SK-N-SH (cell line): ENCODE measurements around the gene OR52E6. TPM values are rescaled to one million over a fixed set of nuclear protein-coding genes. Genes with fewer than 3 reads are reported as not detected.

Source experiments
- CTCF ChIA-PET: fragments of 300-600, 350-600 bp; formaldehyde crosslinking; extraction: SDS; loops from one replicate; lab custom pipeline; 2021; lab: Yijun Ruan, JAX
- POLR2A ChIA-PET: fragments of 350-600 bp; sonication (Branson Sonifier 250); formaldehyde crosslinking; extraction: SDS; loops from one replicate; lab custom pipeline; 2020; ENCODE audit warnings: antibody characterized with exemption, inconsistent platforms; lab: Yijun Ruan, JAX
- DNase-seq: peaks from one replicate; pipeline ENCODE4 v3.0.0; 2012
- H2AFZ ChIP-seq: fragments of 200-600 bp; sonication (generic); 2 replicates; pipeline ENCODE4 v1.8.1; 2016; ENCODE audit warnings: antibody characterized with exemption, mild to moderate bottlenecking, low read depth
- H3F3A ChIP-seq: fragments of 200-600 bp; sonication (generic); replicated peaks from 2 replicates; pipeline ENCODE3; 2016; ENCODE audit warnings: antibody characterized with exemption, mild to moderate bottlenecking; ENCODE audit not compliant: insufficient read depth
- H3K27ac ChIP-seq, 2 experiments: fragments of 200-500 bp in 1 of 2; fragments of 200-600 bp in 1 of 2; sonication (Bioruptor generic) in 1 of 2; sonication (generic), shearing (Covaris generic) in 1 of 2; 2 replicates each; pipeline versions ENCODE4 v1.5.1 to v1.6.1; 2014 to 2016; ENCODE audit warnings: low read depth in 2 of 2, inconsistent platforms in 1 of 2, low read length in 1 of 2, mild to moderate bottlenecking in 1 of 2, mixed read lengths in 1 of 2
- H3K27me3 ChIP-seq: fragments of 200-600 bp; sonication (generic), shearing (Covaris generic); 2 replicates; pipeline ENCODE4 v1.6.1; 2016; ENCODE audit warnings: mixed run types; ENCODE audit not compliant: insufficient read depth
- H3K36me3 ChIP-seq, 2 experiments: fragments of 200-500 bp in 1 of 2; fragments of 200-600 bp in 1 of 2; sonication (Bioruptor generic) in 1 of 2; sonication (generic) in 1 of 2; replicated peaks in 1 of 2; 2 replicates each; pipeline versions ENCODE3 to v1.5.1; 2014 to 2016; ENCODE audit warnings: low read length in 1 of 2, mild to moderate bottlenecking in 1 of 2; ENCODE audit not compliant: insufficient read depth in 2 of 2, control insufficient read depth in 1 of 2
- H3K4me1 ChIP-seq, 2 experiments: fragments of 200-500 bp in 1 of 2; fragments of 200-600 bp in 1 of 2; sonication (Bioruptor generic) in 1 of 2; sonication (generic), shearing (Covaris generic) in 1 of 2; 2 replicates each; pipeline versions ENCODE4 v1.5.1 to v1.6.1; 2014 to 2016; ENCODE audit warnings: low read depth in 1 of 2, low read length in 1 of 2, mixed run types in 1 of 2; ENCODE audit not compliant: insufficient read depth in 2 of 2, control insufficient read depth in 1 of 2
- H3K4me2 ChIP-seq: fragments of 200-600 bp; sonication (generic), shearing (Covaris generic); 2 replicates; pipeline ENCODE4 v1.6.1; 2017; ENCODE audit warnings: mixed run types
- H3K4me3 ChIP-seq, 2 experiments: fragments of 200-500 bp in 1 of 2; fragments of 200-600 bp in 1 of 2; sonication (Bioruptor generic) in 1 of 2; sonication (generic), shearing (Covaris generic) in 1 of 2; 2 replicates each; pipeline versions ENCODE4 v1.5.1 to v1.8.1; 2014 to 2016; ENCODE audit warnings: low read depth in 2 of 2, inconsistent platforms in 1 of 2, low read length in 1 of 2, mild to moderate bottlenecking in 1 of 2, mixed read lengths in 1 of 2, moderate library complexity in 1 of 2
- H3K79me2 ChIP-seq: fragments of 200-600 bp; sonication (generic); 2 replicates; pipeline ENCODE4 v1.8.1; 2017; ENCODE audit warnings: mild to moderate bottlenecking; ENCODE audit not compliant: insufficient read depth
- H3K9ac ChIP-seq: fragments of 200-600 bp; sonication (generic); 2 replicates; pipeline ENCODE4 v1.6.1; 2017; ENCODE audit warnings: mixed run types
- H3K9me2 ChIP-seq: fragments of 200-600 bp; sonication (generic); 2 replicates; pipeline ENCODE4 v1.6.1; 2017; ENCODE audit warnings: mixed run types
- H3K9me3 ChIP-seq: fragments of 200-600 bp; sonication (generic); 2 replicates; pipeline ENCODE4 v1.6.1; 2017; ENCODE audit warnings: mixed run types, mild to moderate bottlenecking, moderate library complexity
- H4K20me1 ChIP-seq: fragments of 200-600 bp; sonication (generic); 2 replicates; pipeline ENCODE4 v1.6.1; 2017; ENCODE audit warnings: mild to moderate bottlenecking, mixed run types; ENCODE audit not compliant: insufficient read depth
- CTCF ChIP-seq: fragments of 200-600 bp; sonication (generic); IDR thresholded peaks from 2 replicates; pipeline ENCODE4 v1.6.1; 2017; ENCODE audit warnings: antibody characterized with exemption, mild to moderate bottlenecking, moderate library complexity
- EP300 ChIP-seq, 2 experiments: IDR thresholded peaks; 2 replicates each; pipeline versions ENCODE4 v1.4.0 to v1.6.1; 2012; ENCODE audit warnings: borderline replicate concordance in 1 of 2, low read depth in 1 of 2, low read length in 1 of 2
- FOSL2 ChIP-seq: IDR thresholded peaks from 2 replicates; pipeline ENCODE4 v1.4.0; 2012; ENCODE audit warnings: low read depth, mild to moderate bottlenecking, moderate library complexity, borderline replicate concordance
- GABPA ChIP-seq: IDR thresholded peaks from 2 replicates; pipeline ENCODE4 v1.4.0; 2012; ENCODE audit warnings: low read depth, mild to moderate bottlenecking
- MEF2A ChIP-seq: IDR thresholded peaks from 2 replicates; pipeline ENCODE4 v1.4.0; 2012; ENCODE audit warnings: low read depth, borderline replicate concordance
- MXI1 ChIP-seq: IDR thresholded peaks from 2 replicates; pipeline ENCODE4 v1.6.1; 2012; ENCODE audit warnings: mild to moderate bottlenecking, low read depth, low read length, improper control_type of control experiment
- NRF1 ChIP-seq: IDR thresholded peaks from 2 replicates; pipeline ENCODE4 v1.6.1; 2012; ENCODE audit warnings: low read depth, mild to moderate bottlenecking, low read length
- RAD21 ChIP-seq: IDR thresholded peaks from 2 replicates; pipeline ENCODE4 v1.6.1; 2012; ENCODE audit warnings: mild to moderate bottlenecking, low read length
- REST ChIP-seq: IDR thresholded peaks from 2 replicates; pipeline ENCODE4 v1.6.1; 2012; ENCODE audit warnings: mild to moderate bottlenecking, low read depth, low read length, moderate library complexity
- SIN3A ChIP-seq: IDR thresholded peaks from 2 replicates; pipeline ENCODE4 v1.6.1; 2012; ENCODE audit warnings: low read depth, mild to moderate bottlenecking, low read length, moderate library complexity, borderline replicate concordance
- YY1 ChIP-seq: IDR thresholded peaks from 2 replicates; pipeline ENCODE4 v1.4.0; 2012; ENCODE audit warnings: low read depth, mild to moderate bottlenecking
- WGBS: methylation state at CpG from one replicate; pipeline ENCODE4 v1.1.6; 2017; ENCODE audit warnings: low lambda C conversion rate; 5-methylcytosine and 5-hydroxymethylcytosine counted together
- polyA plus RNA-seq, 3 experiments: library from polyadenylated mRNA; depleted of rRNA; stranded (reverse); fragments of >200 nt; gene quantifications; 2 replicates each; pipeline ENCODE4 v1.2.3, GENCODE V29; 2012
- TF ChIP-seq, protein P1 (sequence below): IDR thresholded peaks from 2 replicates; pipeline ENCODE4 v1.4.0; 2012; ENCODE audit warnings: low read depth, borderline replicate concordance

OR52E6 gene
- polyA plus RNA-seq, 1 of the 3 experiments (the other 2 are of a cell fraction): not detected

DNA sequence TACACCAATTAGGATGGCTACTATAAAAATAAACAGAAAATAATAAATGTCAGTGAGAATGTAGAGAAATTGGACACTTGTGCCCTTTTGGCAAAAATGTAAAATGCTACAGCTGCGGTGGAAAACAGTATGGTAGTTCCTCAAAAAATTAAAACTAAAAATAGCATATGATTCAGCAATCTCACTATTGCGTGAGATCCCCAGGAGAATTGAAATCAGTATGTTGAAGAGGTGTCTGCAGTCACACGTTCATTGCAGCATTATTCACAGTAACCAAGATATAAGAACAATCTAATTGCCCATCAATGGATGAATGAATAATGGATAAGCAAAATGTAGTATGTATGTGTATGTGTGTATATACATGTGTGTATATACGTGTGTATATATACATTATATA, 26.2 kb downstream of the OR52E6 start (continued):
- no peak for TF ChIP-seq REST
- TF ChIP-seq MEF2A: no peak
- no peak for TF ChIP-seq YY1

DNA sequence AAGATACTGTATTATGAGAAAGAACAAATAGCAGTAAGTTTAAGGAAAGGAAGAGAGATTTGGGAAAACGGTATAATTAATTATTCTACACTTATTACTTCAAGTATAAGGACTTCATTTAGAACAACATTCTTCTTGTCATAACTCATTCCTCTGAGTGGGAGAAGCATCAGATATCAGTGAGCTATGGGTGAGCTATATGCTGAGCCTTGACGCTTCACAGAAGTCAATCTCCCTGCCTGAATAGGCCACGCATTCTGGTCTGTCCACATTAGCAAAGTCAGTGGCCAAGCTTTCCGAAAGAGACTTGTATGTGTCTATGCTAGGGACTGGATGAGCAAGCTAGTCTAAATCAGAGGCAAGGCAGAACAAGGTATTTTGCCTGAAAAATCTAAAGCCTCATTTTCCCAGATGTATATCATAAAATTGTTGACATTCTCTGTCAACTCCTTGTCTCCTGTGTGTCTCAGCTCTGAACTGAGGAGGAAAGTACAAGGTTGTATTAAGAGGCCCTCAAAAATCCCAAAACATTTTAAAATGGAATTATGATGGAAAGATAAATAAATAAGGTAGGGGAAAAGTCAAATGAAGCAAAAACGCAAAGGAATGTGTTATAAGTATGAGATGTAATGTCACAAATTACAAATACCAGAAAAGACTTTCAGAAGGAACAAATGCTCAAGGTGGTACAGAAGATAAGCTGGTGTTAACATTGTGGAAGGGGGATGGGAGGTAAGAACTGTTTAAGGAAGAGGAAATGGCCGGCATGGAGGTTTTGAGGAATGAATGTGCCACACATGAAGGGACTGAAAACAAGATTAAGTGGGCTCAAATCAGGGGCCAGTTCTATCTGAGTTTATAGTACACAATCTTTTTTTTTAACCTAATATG, 31.5 kb downstream of the OR52E6 start:
- POLR2A ChIA-PET: no interaction called here
- no peaks in the 10 kb centered on the region for H3K9me3 ChIP-seq
- CTCF ChIA-PET: interaction anchor here (0.8 to 1.8 kb wide), 6 partner anchors 7 to 334 kb away, joined by 3 to 5 read pairs (median 3); no protein-coding TSS in a partner anchor
- no peak overlapping the region for H3K4me3 ChIP-seq
- WGBS: 13% methylated on average over 6 of the region's 6 CpGs
- H3K36me3 ChIP-seq: no peaks in the 10 kb centered on the region
- H3K27ac ChIP-seq: no peak overlapping the region
- no peaks in the 10 kb centered on the region for H3K9me2 ChIP-seq
- no peaks in the 10 kb centered on the region for H3K79me2 ChIP-seq
- no peak for DNase-seq
- H2AFZ ChIP-seq: no peak overlapping the region
- TF ChIP-seq YY1 (no peak), GABPA (no peak), MXI1 (no peak), CTCF (no peak), FOSL2 (no peak), EP300 (IDR thresholded peaks at IDR 0.05; ENCODE audit: borderline replicate concordance in 1 of 2, low read depth in 1 of 2, low read length in 1 of 2) (no peak), SIN3A (no peak), RAD21 (no peak), NRF1 (no peak)
- TF ChIP-seq, protein P1, sequence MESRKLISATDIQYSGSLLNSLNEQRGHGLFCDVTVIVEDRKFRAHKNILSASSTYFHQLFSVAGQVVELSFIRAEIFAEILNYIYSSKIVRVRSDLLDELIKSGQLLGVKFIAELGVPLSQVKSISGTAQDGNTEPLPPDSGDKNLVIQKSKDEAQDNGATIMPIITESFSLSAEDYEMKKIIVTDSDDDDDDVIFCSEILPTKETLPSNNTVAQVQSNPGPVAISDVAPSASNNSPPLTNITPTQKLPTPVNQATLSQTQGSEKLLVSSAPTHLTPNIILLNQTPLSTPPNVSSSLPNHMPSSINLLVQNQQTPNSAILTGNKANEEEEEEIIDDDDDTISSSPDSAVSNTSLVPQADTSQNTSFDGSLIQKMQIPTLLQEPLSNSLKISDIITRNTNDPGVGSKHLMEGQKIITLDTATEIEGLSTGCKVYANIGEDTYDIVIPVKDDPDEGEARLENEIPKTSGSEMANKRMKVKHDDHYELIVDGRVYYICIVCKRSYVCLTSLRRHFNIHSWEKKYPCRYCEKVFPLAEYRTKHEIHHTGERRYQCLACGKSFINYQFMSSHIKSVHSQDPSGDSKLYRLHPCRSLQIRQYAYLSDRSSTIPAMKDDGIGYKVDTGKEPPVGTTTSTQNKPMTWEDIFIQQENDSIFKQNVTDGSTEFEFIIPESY: no peak
- H4K20me1 ChIP-seq: no peaks in the 10 kb centered on the region
- H3F3A ChIP-seq: no peaks in the 10 kb centered on the region
- H3K9ac ChIP-seq: no peak overlapping the region
- H3K4me1 ChIP-seq: peaks cover 0 to 4% of the 10 kb centered on the region in 2 experiments; a peak in 1 of 4 replicates
- no peak overlapping the region for H3K4me2 ChIP-seq
- H3K27me3 ChIP-seq: peaks cover 38% of the 10 kb centered on the region; the same call in 1 of the 2 replicates
